HG02840 (cell line): Measurements from ENCODE around the gene DROSHA.

Source experiments
- ATAC-seq: cut with Tn5 transposase; IDR thresholded peaks from one replicate; pipeline ENCODE4 v1.9.1; 2021; ENCODE audit warnings: mild to moderate bottlenecking, moderate library complexity, moderate number of reproducible peaks; ENCODE audit not compliant: unreplicated experiment, low FRiP score

The DROSHA gene

DNA sequence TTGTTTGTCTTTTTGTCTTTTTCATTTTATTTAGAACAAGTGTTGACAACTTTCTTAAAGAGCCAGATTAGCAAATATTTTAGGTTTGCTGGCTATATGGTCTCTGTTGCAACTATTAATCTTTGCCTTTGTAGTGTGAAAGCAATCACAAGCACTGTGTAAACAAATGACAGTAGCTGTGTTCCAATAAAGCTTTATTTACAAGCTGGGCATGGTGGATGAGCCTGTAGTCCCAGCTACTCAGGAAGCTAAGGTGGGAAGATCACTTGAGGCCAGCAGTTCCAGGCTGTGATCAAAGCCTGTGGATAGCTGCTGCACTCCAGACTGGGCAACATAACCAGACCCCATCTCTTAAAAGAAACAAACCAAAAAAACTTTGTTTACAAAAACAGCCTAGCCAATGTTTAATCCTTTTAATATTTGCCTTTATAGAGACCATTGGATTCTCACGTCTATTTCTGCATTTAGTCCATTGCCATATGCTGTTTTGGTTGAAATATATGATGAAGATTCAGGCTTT, 2.7 kb upstream of the DROSHA start:
- ATAC-seq, result no peak

DNA sequence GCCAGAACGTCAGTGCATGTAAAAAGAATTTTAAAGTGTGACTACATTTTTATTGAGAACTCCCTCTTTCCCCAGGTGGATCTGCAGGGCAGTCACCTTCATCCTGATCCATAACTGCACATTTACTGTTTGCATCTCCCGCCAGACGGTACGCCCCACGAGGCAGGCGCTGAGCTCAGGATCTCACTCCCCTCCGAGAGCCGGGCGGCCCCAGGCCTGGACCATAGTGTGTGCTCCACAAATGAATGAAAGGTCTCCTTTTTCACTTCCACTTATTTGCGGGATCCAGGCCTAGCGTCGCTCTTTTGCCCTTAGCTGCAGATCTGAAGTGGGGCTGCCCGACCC, 378 bp downstream of the DROSHA start:
- ATAC-seq, result peak; percentile 32

DNA sequence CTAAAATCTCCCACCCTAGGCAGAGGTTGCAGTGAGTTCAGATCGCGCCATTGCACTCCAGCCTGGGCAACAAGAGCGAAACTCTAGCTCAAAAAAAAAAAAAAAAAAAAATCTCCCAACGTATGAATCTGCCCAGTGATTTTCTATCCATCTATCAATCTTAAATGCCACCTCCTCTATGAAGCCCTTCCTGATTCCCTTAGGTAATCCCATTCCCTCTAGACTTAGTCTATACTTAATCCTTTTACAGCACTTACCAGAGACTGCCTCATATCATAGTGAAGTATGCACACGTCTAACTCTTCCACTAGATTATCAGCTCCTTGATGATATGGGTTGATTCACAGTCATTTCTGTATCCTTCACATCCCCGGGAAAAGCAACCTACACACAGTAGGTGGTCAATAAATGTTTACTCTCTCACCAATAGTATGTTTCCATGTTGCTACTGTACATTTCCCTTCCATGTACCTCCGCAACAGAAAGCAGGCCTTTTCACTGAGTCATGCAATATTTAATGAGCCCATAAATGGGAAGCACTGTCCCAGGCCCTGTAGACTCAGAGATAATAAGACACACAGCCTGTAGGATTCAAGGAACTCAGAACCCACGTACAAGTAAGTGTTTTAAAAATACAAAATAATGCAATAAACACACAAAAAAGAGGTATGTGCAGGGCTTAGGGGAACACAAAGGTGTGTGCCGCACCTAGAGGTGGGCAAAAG, 1.2 kb downstream of the DROSHA start:
- no peak for ATAC-seq

GRCh38 chr5:31523041-31523440, 8.9 kb downstream of the DROSHA start:
- ATAC-seq, result no peak

DNA sequence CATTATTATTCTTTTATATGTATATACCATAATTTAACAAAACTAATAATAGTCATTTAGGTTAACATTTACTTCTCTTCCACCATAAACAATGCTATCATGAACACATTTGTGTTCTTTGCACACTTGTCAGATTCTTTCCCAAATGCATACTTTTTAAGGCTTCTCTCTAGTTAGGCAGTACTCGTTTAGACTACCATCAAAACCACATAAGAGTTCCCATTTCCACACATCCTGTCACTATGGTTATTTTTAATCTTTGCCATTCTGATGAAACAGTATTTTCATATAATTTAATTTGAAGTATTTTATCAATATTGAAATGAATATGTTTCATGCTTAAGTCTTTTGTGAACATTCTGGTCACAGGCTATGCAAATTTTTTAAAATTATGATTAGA, 15.1 kb downstream of the DROSHA start:
- no peak for ATAC-seq

DNA sequence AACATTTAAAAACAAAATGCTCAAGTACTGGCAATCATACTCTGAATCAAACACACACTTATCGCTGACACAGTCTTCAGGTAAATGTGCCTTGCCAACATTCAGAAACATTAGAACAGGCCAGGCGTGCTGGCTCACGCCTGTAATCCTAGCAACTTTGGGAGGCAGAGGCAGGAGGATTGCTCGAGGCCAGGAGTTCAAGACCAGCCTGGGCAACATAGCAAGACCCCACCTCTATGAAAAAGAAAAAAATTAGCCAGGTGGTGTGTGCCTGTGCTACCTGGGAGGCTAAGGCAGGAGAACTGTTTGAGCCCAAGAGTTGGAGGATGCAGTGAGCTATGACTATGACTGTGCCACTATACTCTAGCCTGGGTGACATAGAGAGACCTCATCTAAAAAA, 20.6 kb downstream of the DROSHA start:
- no peak for ATAC-seq

DNA sequence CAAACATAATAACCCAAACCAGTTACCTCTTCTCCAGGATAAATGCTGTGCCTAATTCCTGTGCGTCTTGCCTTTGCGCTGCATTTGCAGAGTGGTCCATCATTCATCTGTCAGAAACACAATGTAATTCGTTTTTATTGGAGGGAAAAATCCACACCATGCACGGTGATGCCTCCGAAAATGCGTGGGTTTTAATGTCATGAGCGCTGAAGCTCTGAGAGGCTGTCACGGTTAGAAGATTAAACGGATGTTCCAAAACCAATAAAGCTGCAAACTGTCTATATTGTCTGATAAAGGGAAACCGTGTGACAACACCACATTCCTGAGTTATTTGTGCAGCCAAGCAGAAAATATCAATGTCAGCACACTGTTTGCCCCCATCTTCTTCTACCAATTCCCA, 27.4 kb downstream of the DROSHA start:
- no peak for ATAC-seq

DNA sequence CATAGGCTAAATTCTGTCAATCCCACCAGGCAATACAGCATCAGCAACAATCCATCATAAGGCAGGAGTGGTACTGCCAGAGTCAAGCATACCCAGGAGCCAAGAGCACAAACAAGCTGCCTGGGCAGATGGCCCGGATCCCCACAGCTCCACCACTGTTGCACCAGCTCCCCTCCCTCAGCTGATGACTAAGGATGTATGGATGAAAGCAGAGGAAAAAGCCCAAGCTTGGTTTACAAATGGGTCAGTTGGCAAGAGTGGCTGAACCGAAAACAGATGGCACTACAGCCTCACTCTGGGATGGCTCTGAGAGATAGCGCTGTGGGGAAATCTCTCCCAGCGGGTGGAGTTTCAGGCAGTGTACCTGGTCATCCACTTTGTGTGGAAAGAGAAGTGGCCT, 29.4 kb downstream of the DROSHA start:
- ATAC-seq, result no peak

DNA sequence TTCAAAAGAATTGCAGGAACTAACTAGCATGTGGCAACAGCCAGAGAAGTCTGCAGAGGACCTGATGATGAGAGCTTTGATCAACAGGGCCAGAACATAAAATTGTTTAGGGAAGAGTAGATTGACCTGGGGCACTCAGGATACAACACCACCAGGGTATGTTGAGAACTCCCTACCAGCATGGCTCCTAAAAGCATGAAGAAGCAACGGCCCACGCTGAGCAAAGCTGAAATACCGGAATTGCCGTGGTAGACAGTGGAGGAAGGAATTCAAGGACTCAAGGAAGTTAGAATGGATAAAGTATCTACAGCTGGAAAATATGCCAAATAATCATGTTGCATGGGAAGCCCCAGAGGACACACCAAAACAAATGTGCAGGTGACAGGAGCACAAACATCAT, 31.6 kb downstream of the DROSHA start:
- no peak for ATAC-seq

DNA sequence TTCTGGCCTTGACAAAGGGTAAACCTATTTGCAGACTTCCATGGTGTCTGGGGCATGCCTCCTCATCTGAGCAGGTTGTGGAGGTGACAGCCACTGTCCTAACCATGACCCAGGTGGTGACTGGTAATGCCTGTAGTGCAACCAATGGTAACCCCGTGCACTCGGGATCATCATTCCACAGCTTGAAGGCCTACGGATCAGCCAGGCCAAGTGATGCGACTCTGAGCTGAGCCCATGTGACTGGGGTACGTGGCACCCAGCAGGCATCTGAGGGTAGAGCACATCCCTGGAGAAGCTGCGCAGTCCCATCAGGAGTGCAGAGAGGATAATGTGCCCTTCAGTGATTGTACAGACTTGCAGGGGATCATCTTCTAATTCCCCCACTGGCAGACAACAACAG, 35.0 kb downstream of the DROSHA start:
- no peak for ATAC-seq

DNA sequence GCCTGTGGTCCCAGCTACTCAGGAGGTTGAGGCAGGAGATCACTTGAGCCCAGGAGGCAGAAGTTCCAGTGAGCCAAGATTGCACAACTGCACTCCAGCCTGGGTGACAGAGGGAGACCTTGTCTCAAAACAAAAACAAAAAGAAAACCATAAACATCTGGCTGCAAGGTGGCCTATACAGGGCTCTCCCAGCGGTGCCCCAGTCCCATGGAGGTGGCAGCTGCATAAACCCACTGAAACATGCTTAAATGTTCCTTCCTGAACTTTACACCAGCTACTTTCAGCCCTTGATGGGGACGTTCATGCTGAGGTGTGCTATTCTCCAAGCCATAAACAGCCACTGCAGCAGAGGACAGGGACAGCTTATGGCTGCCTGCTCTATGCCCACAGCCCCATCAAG, 35.6 kb downstream of the DROSHA start:
- no peak for ATAC-seq

DNA sequence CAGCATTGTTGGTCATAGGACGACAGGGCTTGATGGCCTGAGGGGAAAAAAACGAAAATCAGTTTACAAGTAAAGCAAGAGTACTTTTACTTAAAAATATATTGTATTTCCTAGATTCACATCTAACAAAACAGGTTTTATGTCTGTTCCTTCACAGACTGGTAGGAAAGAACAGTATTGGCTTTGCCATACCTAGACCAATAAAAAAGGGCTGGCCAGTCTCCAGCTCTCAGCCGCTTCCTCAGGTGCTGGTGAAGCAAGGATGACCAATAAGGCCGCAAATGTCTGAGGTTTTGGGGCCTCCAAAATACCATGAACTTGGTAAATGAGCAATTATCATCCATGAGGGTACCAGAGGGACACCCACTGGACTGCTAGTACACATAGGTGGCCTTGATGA, 36.6 kb downstream of the DROSHA start:
- no peak for ATAC-seq

DNA sequence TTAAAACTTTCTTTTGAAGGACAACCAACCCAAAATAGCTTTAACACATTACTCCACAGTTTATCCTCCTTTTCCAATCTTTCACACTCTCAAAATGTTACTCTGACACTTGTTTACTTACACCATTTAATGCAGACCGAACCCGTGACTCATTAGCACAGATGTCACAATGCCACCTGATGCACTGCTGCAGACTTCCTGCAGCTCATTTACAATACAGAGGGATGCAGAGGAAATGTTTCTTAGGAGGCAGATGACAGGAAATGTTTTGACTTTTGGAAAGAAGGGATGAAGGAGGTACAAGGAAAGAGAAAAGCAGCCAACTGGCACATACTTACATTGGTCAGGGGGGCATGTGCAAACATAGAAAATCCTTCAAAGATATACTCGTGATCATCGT, 39.0 kb downstream of the DROSHA start:
- no peak for ATAC-seq

- ATAC-seq, result no peak
Measured at GRCh38 chr5:31487506-31487905, 44.4 kb downstream of the DROSHA start.

GRCh38 chr5:31486441-31486840, 45.5 kb downstream of the DROSHA start:
- ATAC-seq, result no peak

GRCh38 chr5:31485376-31486207, 46.3 kb downstream of the DROSHA start:
- ATAC-seq, result no peak

DNA sequence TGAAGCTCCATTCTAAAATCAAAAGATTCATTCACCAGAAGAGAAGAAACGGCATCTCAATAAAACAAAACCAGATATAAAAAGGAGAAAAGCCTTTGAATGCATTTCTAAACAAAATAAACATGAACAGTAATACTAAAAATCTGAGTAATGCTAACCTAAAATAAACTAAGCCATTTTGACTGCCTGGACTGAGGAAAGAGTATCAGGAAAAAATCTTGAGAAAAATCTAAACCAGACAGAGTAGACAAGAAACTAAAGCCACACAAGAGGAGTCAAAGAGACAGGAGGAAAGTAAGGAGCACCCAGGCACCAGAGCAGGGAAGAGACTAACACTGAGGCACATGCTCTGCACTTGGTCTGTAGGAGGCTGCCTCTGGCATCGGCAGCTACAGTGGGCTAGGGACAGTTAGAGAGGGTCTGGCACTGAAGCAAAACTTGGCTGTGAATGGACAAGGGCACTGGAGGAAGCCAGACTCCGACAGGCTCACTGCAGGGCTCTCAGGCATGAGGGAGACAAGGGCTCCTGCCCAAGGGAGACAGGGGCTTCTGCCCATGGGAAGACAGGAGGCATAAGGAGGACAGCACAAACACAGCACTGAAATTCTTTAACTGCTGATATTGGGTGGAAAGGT, 50.2 kb downstream of the DROSHA start:
- no peak for ATAC-seq

DNA sequence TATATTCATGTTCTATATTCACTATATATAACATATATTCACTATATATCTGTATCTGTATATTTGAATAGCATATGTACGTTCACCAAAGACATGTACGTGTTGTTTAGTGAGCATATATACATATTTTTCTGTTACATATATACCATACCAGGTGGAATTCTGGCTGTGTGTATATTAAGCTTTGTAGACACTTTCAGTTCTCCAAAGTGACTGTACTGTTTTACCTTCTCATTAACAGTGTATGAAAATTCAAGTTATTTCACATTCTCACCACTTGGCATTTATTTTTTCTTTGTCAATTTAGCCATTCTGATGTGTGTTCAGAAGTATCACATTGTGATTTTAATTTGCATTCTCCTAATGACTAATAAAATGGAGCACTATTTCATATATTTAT, 52.2 kb downstream of the DROSHA start:
- ATAC-seq, result no peak

GRCh38 chr5:31478901-31479300, 53.0 kb downstream of the DROSHA start:
- ATAC-seq, result no peak

DNA sequence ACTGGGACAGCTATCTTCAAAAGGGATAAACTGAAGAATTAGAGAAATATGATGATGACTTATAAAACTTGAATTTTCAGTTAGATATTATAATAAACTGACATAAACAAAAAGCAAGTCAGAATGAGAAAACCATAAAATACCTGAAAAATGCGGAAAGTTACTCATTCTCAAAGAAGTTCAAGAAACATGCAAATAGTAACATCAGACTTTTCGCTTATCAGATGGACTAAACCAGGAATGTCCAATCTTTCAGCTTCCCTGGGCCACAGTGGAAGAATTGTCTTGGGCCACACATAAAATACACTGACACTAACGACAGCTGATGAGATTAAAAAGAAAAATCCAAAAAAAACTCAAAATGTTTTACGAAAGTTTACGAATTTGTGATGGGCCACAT, 53.9 kb downstream of the DROSHA start:
- ATAC-seq, result no peak

GRCh38 chr5:31477516-31477915, 54.4 kb downstream of the DROSHA start:
- no peak for ATAC-seq
